BE2C (cell line): ENCODE data around the gene ENOX1.

Experiments
- DNase-seq: peaks from one replicate; pipeline ENCODE4 v3.0.0-alpha.2; 2020
- H3K27me3 ChIP-seq: fragments of 250-450 bp; sonication (Bioruptor Pico); 2 replicates; pipeline ENCODE4 v1.5.1; 2020; ENCODE audit warnings: mild to moderate bottlenecking
- H3K36me3 ChIP-seq: fragments of 250-450 bp; sonication (Bioruptor Pico); 2 replicates; pipeline ENCODE4 v1.5.1; 2020; ENCODE audit warnings: mild to moderate bottlenecking
- H3K4me1 ChIP-seq: fragments of 250-450 bp; sonication (Bioruptor Pico); 2 replicates; pipeline ENCODE4 v1.5.1; 2020
- H3K4me3 ChIP-seq: 2 replicates; pipeline ENCODE4 v1.5.1; 2011; ENCODE audit warnings: low read depth, low read length
- H3K9me3 ChIP-seq: fragments of 250-450 bp; sonication (Bioruptor Pico); 2 replicates; pipeline ENCODE4 v1.5.1; 2020
- CTCF ChIP-seq: IDR thresholded peaks from 2 replicates; pipeline ENCODE4 v1.5.1; 2012; ENCODE audit warnings: mild to moderate bottlenecking, low read depth, low read length

ENOX1 gene

GRCh38 chr13:43487885-43488284, 298.9 kb downstream of the ENOX1 start:
- H3K36me3 ChIP-seq, result no peaks in the 10 kb centered on the region

GRCh38 chr13:43487461-43487860, 299.3 kb downstream of the ENOX1 start:
- no peaks in the 10 kb centered on the region for H3K9me3 ChIP-seq
- H3K36me3 ChIP-seq, result no peaks in the 10 kb centered on the region
- TF ChIP-seq CTCF, result no peak
- peaks cover 10% of the 10 kb centered on the region for H3K4me1 ChIP-seq
- no peaks in the 10 kb centered on the region for H3K27me3 ChIP-seq
- no peak overlapping the region for H3K4me3 ChIP-seq
- no peak for DNase-seq

More at GRCh38 chr13:43487885-43488284, 298.9 kb downstream of the ENOX1 start:
- H3K4me3 ChIP-seq, result no peak overlapping the region
- H3K9me3 ChIP-seq, result no peaks in the 10 kb centered on the region; the same call in 1 of the 2 replicates
- H3K27me3 ChIP-seq, result no peaks in the 10 kb centered on the region
- DNase-seq, result no peak
- no peak for TF ChIP-seq CTCF
- peaks cover 10% of the 10 kb centered on the region for H3K4me1 ChIP-seq

- H3K9me3 ChIP-seq, result no peaks in the 10 kb centered on the region
- no peak overlapping the region for H3K4me3 ChIP-seq
- peaks cover 10% of the 10 kb centered on the region for H3K4me1 ChIP-seq
- H3K27me3 ChIP-seq, result no peaks in the 10 kb centered on the region
- no peak for DNase-seq
- H3K36me3 ChIP-seq, result no peaks in the 10 kb centered on the region
- no peak for TF ChIP-seq CTCF
These were observed 302.1 kb downstream of the ENOX1 start for GRCh38 chr13:43484432-43485225.

- H3K4me3 ChIP-seq, result no peak overlapping the region
- no peaks in the 10 kb centered on the region for H3K36me3 ChIP-seq
- TF ChIP-seq CTCF, result no peak
These were observed 302.8 kb downstream of the ENOX1 start for GRCh38 chr13:43483930-43484329.

GRCh38 chr13:43482641-43483040, 304.1 kb downstream of the ENOX1 start:
- Histone ChIP-seq H3K36me3 (no peaks in the 10 kb centered on the region), H3K27me3 (no peaks in the 10 kb centered on the region), H3K4me3 (no peak overlapping the region), H3K9me3 (no peaks in the 10 kb centered on the region), H3K4me1 (peaks cover 6% of the 10 kb centered on the region)
- TF ChIP-seq CTCF, result no peak
- DNase-seq, result no peak

More at GRCh38 chr13:43483930-43484329, 302.8 kb downstream of the ENOX1 start:
- no peak for DNase-seq
- no peaks in the 10 kb centered on the region for H3K27me3 ChIP-seq
- H3K4me1 ChIP-seq, result peaks cover 10% of the 10 kb centered on the region
- H3K9me3 ChIP-seq, result no peaks in the 10 kb centered on the region

GRCh38 chr13:43482026-43482425, 304.7 kb downstream of the ENOX1 start:
- TF ChIP-seq CTCF, result no peak
- no peaks in the 10 kb centered on the region for H3K36me3 ChIP-seq
- no peak overlapping the region for H3K4me3 ChIP-seq
- DNase-seq, result no peak
- H3K4me1 ChIP-seq, result peaks cover 5% of the 10 kb centered on the region
- H3K9me3 ChIP-seq, result no peaks in the 10 kb centered on the region
- no peaks in the 10 kb centered on the region for H3K27me3 ChIP-seq
